Sciatic nerve (tissue), 2 donors: ENCODE data around the gene PLOD1. TPM values are rescaled to one million over a fixed set of nuclear protein-coding genes. Genes with fewer than 3 reads are reported as not detected.

Source experiments
- ATAC-seq: fragments of 200-7000 bp; cut with Tn5 transposase; one replicate; pipeline ENCODE4 v1.9.1; 2020; ENCODE audit warnings: mild to moderate bottlenecking, moderate library complexity
- DNase-seq: peaks from one replicate; pipeline ENCODE4 v3.0.0-alpha.2; 2020; ENCODE audit warnings: low spot score
- intact Hi-C: fragments of 100-400 bp; cut with DNase I; formaldehyde crosslinking; loops from one replicate; pipeline ENCODE4 v1.14.2; 2022
- total RNA-seq: library from RNA; stranded (reverse); fragmentation: NEBNext Ultra II Directional; extraction: Animal tissue kit (Norgen Biotek cat#: 25700); gene quantifications from one replicate; pipeline ENCODE4 v1.2.1, GENCODE V29; 2021
- donor health status: DM: no; HTN: no; CAD: no.
- donor health status: DM: no; HTN: no; CAD: no.

PLOD1 gene
- total RNA-seq, 1 donor from 2014 or later, result 60.7 TPM

DNA sequence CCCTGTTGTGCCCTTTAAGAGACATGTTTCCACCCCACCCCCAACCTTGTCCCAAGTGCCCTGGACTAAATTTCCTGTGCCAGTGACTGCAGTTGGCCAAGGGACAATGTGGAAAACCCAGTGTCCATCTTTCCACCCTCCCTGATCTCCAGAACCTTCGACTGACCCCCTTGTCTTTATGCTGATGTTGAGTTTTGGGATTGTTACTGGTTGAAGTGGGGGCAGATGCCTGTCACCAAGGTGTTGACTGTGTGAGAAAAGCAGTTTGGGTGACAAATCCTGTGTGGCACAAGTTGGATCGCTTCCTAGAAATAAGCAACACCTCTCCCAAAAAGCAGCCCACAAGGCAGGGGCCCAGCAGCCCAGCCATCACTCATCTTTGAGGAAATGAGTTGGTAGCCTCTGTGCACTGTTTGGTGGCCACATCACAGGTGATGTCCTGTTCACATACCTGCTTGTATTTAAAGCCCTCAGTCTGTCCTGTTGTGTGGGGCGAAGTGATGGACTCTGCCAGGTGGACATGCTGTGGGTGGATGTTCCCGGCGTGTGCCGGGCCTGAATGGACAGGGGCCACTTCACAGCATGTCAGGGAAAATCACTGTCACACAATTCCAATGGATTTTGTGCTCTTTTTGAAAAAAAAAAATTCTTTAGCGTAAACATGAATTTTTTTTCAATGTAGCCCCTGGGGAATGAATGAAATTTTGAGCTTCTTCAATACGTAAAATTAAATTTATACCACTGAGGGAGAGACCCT is 78.2 kb downstream of the PLOD1 start:
- DNase-seq (no peak), ATAC-seq (no peak)
- intact Hi-C loops, result no loop called here

DNA sequence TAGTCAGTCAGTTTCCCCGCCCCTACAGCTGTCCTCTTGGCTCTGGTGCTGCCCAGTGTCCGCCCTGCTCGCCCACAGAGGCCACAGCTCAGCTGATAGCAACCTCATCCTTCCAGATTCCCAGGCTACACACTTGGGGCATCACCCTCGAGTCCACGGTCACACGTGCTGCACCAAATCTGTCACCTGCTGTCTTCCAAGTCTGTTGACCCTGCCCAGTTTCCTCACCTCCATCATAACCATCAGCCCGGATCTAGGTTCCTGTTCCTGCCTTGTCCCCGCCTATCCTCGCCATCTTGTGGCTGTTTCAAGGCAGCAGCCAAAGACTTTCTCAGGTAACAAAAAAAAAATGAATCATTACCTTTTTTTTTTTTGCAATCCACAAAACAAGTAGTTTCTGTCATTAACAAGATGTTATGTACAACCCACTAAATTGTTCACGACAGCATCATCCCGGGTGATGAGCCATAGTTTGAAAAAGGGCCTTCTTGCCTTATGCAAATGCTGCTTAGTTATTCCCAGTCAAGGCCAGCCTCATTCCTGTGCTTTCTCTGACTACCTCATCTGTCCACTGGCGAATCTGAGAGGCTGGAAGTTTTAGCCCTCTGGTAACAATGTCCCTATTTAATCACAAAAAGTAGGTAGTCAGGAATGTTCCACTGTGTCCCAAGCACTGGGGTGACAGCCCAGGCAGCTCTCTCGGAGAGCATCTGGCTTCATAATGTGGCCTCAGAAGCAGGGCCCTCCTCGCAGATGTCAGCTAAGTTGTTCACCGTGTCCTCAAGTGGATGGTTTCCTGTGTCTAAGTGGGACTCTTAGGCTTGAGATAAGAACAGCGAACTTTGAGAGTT is 79.8 kb downstream of the PLOD1 start:
- no peak for DNase-seq
- no peak for ATAC-seq
- intact Hi-C loops, result no loop called here

DNA sequence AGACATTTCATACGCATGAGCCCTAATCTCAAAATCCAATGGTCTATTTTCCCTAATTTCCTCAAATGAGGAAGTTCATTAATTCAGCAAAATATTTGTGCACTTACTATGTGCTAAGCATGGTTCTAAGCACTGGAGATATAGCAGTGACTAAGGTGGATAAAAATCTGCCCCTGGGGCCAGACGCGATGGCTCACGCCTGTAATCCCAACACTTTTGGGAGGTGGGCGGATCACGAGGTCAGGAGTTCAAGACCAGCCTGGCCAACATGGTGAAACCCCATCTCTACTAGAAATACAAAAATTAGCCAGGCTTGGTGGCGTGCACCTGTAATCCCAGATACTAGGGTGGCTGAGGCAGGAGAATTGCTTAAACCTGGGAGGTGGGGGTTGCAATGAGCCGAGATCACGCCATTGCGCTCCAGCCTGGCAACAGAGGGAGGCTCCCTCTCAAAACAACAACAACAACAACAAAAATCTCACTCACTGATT is 80.5 kb downstream of the PLOD1 start:
- ATAC-seq (no peak), DNase-seq (no peak)
- intact Hi-C loops, result no loop called here

- DNase-seq, result no peak
- intact Hi-C loops, result no loop called here
- ATAC-seq, result no peak
These were observed 81.0 kb downstream of the PLOD1 start for GRCh38 chr1:12015499-12015898.

DNA sequence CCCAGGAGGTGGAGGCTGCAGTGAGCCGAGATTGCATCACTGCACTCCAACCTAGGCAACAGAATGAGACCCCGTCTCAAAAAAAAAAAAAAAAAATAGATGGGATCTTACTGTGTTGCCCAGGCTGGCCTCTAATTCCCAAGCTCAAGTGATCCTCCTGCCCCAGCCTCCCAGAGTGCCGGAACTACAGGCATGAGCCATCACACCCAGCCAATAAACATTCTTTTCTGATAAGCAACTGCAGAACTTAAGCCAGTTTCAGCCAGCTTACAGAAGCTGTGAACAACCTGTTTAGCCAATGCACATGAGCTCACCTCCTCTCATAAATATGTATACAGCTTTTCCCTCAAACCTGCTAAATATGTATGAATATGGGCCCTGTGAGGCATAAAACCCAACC is 81.7 kb downstream of the PLOD1 start:
- ATAC-seq, result no peak
- no peak for DNase-seq
- intact Hi-C loops, result no loop called here

- no peak for ATAC-seq
- DNase-seq, result no peak
- intact Hi-C loops, result no loop called here
These were observed 85.5 kb downstream of the PLOD1 start for GRCh38 chr1:12019858-12020509.

DNA sequence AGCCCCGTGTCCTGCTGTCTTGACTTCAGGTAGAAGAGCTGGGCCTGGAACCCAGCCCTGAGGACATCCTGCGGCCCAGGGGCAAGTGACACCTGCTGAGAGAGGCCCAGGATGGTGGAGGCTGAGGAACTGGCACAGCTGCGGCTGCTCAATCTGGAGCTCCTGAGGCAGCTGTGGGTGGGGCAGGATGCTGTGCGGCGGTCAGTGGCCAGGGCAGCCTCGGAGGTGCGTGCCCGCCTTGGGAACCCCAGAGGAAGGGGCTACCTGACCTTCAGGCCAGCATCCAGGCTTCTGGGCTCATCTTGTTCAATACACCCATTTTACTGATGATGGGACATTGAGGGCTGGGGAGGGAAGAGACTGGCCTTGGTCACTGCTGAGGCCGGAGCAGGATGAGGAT is 87.1 kb downstream of the PLOD1 start:
- no peak for ATAC-seq
- intact Hi-C loops, result no loop called here
- DNase-seq, result no peak

DNA sequence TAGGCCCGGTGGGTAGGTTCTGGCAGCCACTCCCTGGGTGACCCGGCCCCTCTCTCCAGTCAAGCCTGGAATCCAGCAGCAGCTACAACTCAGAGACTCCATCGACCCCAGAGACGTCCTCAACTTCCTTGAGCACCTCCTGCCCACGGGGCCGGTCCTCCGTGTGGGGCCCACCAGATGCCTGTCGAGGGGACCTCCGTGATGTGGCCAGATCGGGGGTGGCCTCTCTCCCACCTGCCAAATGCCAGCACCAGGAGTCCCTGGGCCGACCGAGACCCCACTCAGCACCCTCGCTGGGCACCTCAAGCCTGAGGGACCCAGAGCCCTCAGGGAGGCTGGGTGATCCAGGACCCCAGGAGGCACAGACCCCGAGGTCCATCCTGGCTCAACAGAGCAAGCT is 87.5 kb downstream of the PLOD1 start:
- ATAC-seq (no peak), DNase-seq (no peak)
- intact Hi-C loops, result no loop called here

Other genes with a start within 250 kb of the PLOD1 start
- gene DRAXIN, start 243.0 kb upstream of the PLOD1 start, total RNA-seq, result not detected
- 32.8 TPM for gene AGTRAP, start 198.6 kb upstream of the PLOD1 start, total RNA-seq
- 4.1 TPM for gene C1orf167, start 172.5 kb upstream of the PLOD1 start, total RNA-seq
- 78.3 TPM for gene MTHFR, start 128.8 kb upstream of the PLOD1 start, total RNA-seq
- gene CLCN6, start 128.5 kb upstream of the PLOD1 start, total RNA-seq, result 48.4 TPM
- 0.45 TPM for gene NPPA, start 86.9 kb upstream of the PLOD1 start, total RNA-seq
- gene NPPB, start 75.8 kb upstream of the PLOD1 start, total RNA-seq, result not detected
- gene KIAA2013, start 8.3 kb upstream of the PLOD1 start, total RNA-seq, result 27.0 TPM
- gene MFN2, start 45.7 kb downstream of the PLOD1 start, total RNA-seq, result 68.6 TPM
- 33.3 TPM for gene MIIP, start 84.8 kb downstream of the PLOD1 start, total RNA-seq
- gene TNFRSF8, start 128.6 kb downstream of the PLOD1 start, total RNA-seq, result 5.2 TPM
- gene TNFRSF1B, start 232.3 kb downstream of the PLOD1 start, total RNA-seq, result 90.9 TPM